ENCODE data around the gene SCN8A. TPM values are rescaled to one million over a fixed set of nuclear protein-coding genes. Genes with fewer than 3 reads are reported as not detected.
"Not testable (repeated sequence)": the region's sequence is repeated elsewhere in the genome, so short reads cannot be mapped to it uniquely, and the experiment has no call there.

SCN8A gene
- polyA plus RNA-seq (2012; ENCODE audit: missing spikeins): 0.21 TPM

DNA sequence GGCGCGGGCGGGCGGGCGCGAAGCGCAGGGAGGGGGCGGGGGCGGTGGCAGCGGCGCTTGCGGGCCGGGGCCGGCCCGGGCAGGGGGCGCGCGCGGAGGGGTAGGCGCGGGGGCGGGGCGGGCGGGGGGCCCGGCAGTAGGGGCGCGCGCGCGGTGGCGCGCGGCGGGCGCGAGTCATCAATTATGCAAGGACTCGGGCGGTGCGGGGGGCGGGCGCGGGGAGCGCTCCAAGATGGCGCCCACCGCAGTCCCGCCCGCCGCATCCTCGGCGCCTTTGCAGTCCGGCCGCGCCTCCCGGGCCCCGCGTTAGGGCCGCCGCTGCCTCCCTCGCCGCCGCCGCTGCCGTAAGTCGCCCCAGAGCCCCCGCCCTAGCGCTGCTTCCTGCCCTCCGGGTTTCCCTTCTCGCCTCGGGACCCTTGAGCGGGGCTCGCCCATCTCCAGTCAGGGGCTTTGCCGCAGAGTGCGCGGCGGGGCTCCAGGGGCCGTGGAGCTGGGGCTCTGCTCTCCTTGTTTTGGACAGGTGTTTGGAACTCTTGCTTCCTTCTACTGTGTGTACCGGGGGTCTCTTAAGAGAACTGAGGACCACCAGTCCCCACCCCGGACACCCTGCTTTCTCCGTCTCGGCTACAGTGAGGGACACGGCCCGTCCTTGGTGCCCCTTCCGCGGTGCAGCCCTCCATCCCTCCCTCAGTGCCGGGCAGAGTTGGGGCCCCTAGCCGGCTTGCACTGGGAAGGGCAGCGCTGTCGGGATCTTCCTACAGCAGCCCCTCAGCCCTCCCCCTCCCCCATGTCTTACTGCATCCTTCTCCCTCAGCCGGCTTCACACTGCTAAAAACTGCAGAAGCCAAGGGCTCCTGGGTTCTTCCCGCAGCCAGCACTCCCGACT lies at the start of gene SCN8A:
TSS of gene SCN8A (plus strand) at position 218 of the 886 bp plus-strand sequence. CDS start 71,585 bp downstream, outside the sequence.
- no peak for TF ChIP-seq TAF1 (IDR thresholded peaks at IDR 0.05; ENCODE audit: borderline replicate concordance, low read depth, low read length)
- no peak for TF ChIP-seq POLR2A (IDR thresholded peaks at IDR 0.05; ENCODE audit: low read depth, low read length)
- TF ChIP-seq POLR2AphosphoS5 (IDR thresholded peaks at IDR 0.05; ENCODE audit: low read depth, low read length): no peak
- DNase-seq (ENCODE audit: insufficient read length): peak; percentile 34
- no peak for FAIRE-seq

- TF ChIP-seq POLR2A (IDR thresholded peaks at IDR 0.05; ENCODE audit: low read depth, low read length): no peak
- FAIRE-seq (no peak), DNase-seq (ENCODE audit: insufficient read length) (no peak)
Measured at GRCh38 chr12:51546097-51546496, 44.9 kb upstream of the SCN8A start.

- DNase-seq (ENCODE audit: insufficient read length) (no peak), FAIRE-seq (no peak)
- TF ChIP-seq POLR2AphosphoS5 (IDR thresholded peaks at IDR 0.05; ENCODE audit: low read depth, low read length) (no peak), POLR2A (IDR thresholded peaks at IDR 0.05; ENCODE audit: low read depth, low read length) (no peak)
Measured at GRCh38 chr12:51547606-51548005, 43.4 kb upstream of the SCN8A start.

DNA sequence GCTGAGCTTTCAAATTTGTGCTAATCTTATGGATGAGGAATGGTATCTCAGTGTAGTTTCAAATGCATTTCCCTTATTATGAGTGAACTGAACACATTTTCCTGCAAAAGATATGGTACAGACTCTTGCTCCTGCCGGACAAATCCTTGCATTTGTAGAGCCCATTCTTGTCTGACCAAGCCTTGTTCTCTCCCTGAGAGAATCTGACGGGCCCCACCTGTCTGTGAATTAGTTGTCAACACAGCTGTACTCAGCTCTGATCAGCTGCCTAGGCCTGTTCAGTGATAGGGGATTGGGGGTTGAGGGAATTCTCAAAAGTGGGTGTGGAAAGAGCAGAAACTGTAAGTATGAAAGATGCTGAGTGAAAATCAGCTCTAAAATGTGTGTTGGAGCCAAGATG lies 42.8 kb upstream of the SCN8A start:
- TF ChIP-seq POLR2AphosphoS5 (IDR thresholded peaks at IDR 0.05; ENCODE audit: low read depth, low read length) (no peak), POLR2A (IDR thresholded peaks at IDR 0.05; ENCODE audit: low read depth, low read length) (no peak), TAF1 (IDR thresholded peaks at IDR 0.05; ENCODE audit: borderline replicate concordance, low read depth, low read length) (no peak)
- no peak for DNase-seq (ENCODE audit: insufficient read length)
- no peak for FAIRE-seq

DNA sequence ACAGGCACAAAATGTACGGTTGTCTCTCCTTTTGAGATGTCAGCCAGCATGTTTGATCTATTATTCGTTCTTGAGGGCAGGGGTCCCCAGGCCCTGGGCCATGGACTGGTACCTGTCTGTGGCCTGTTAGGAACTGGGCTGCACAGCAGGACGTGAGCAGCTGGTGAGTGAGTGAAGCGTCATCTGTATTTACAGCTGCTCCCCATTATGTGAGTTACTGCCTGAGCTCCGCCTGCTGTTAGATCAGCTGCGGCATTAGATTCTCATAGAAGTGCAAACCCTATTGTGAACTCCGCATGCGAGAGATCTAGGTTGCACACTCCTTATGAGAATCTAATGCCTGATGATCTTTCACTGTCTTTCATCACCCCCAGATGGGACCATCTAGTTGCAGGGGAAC lies 41.4 kb upstream of the SCN8A start:
- no peak for TF ChIP-seq TAF1 (IDR thresholded peaks at IDR 0.05; ENCODE audit: borderline replicate concordance, low read depth, low read length)
- no peak for TF ChIP-seq POLR2AphosphoS5 (IDR thresholded peaks at IDR 0.05; ENCODE audit: low read depth, low read length)
- no peak for TF ChIP-seq POLR2A (IDR thresholded peaks at IDR 0.05; ENCODE audit: low read depth, low read length)
- FAIRE-seq: no peak
- no peak for DNase-seq (ENCODE audit: insufficient read length)

DNA sequence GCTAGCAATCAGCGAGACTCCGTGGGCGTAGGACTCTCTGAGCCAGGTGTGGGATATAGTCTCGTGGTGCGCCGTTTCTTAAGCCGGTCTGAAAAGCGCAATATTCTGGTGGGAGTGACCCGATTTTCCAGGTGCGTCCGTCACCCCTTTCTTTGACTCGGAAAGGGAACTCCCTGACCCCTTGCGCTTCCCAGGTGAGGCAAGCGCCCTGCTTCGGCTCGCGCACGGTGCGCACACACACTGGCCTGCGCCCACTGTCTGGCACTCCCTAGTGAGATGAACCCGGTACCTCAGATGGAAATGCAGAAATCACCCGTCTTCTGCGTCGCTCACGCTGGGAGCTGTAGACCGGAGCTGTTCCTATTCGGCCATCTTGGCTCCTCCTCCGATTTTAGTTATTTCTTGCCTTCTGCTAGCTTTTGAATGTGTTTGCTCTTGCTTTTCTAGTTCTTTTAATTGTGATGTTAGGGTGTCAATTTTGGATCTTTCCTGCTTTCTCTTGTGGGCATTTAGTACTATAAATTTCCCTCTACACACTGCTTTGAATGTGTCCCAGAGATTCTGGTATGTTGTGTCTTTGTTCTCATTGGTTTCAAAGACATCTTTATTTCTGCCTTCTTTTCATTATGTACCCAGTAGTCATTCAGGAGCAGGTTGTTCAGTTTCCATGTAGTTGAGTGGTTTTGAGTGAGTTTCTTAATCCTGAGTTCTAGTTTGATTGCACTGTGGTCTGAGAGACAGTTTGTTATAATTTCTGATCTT lies 22.6 kb upstream of the SCN8A start:
- not testable (repeated sequence) for FAIRE-seq

DNA sequence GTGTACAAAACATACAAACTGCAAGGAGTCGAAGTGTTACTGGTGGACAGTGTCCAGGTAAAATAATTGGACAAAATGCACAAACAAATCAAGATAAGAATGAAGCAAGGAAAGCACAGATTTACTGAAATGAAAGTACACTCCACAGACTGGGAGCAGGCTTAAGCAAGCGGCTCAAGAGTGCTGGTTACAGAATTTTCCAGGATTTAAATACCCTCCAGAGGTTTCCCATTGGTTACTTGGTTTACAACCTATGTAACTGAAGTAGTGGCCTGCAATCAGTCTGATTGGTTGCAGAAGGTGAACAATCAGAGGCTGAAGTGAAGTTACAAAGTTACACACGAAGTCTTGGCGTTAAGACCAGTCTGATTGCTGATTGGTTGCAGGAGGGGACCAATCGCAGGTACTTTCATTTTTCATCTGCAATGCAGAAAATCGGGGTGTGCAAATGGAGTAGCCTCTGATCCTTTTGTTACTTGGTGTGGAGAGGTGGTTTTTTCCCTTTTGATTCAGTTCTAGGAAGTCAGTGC lies 11.6 kb upstream of the SCN8A start:
- no peak for FAIRE-seq
- TF ChIP-seq TAF1 (IDR thresholded peaks at IDR 0.05; ENCODE audit: borderline replicate concordance, low read depth, low read length): no peak
- no peak for TF ChIP-seq POLR2AphosphoS5 (IDR thresholded peaks at IDR 0.05; ENCODE audit: low read depth, low read length)
- no peak for TF ChIP-seq POLR2A (IDR thresholded peaks at IDR 0.05; ENCODE audit: low read depth, low read length)
- no peak for DNase-seq (ENCODE audit: insufficient read length)

More for the DNA sequence above, 22.6 kb upstream of the SCN8A start:
- DNase-seq (ENCODE audit: insufficient read length): not testable (repeated sequence)

DNA sequence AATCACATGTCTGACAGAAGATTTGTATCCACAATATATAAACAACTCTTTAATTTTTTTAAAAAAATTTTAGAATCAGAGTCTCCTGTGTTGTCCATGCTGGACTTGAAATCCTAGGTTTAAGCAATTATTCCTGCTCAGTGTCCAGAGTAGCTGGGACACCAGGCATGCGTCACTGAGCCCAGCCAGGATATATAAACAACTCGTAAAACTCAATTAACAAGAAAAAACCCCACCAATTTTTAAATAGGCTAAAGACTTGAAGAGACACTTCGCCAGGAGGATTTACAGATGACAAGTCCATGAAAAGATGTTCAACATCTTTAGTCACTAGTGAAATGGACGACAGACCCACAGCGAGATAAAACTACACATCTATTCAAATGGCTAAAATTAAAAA lies 2.0 kb upstream of the SCN8A start:
- no peak for DNase-seq (ENCODE audit: insufficient read length)
- no peak for FAIRE-seq
- no peak for TF ChIP-seq TAF1 (IDR thresholded peaks at IDR 0.05; ENCODE audit: borderline replicate concordance, low read depth, low read length)
- TF ChIP-seq POLR2AphosphoS5 (IDR thresholded peaks at IDR 0.05; ENCODE audit: low read depth, low read length): no peak
- TF ChIP-seq POLR2A (IDR thresholded peaks at IDR 0.05; ENCODE audit: low read depth, low read length): no peak

- no peak for TF ChIP-seq TAF1 (IDR thresholded peaks at IDR 0.05; ENCODE audit: borderline replicate concordance, low read depth, low read length)
- no peak for TF ChIP-seq POLR2AphosphoS5 (IDR thresholded peaks at IDR 0.05; ENCODE audit: low read depth, low read length)
- no peak for TF ChIP-seq POLR2A (IDR thresholded peaks at IDR 0.05; ENCODE audit: low read depth, low read length)
- FAIRE-seq (no peak), DNase-seq (ENCODE audit: insufficient read length) (no peak)
Measured at GRCh38 chr12:51589557-51590176, 1.4 kb upstream of the SCN8A start.

DNA sequence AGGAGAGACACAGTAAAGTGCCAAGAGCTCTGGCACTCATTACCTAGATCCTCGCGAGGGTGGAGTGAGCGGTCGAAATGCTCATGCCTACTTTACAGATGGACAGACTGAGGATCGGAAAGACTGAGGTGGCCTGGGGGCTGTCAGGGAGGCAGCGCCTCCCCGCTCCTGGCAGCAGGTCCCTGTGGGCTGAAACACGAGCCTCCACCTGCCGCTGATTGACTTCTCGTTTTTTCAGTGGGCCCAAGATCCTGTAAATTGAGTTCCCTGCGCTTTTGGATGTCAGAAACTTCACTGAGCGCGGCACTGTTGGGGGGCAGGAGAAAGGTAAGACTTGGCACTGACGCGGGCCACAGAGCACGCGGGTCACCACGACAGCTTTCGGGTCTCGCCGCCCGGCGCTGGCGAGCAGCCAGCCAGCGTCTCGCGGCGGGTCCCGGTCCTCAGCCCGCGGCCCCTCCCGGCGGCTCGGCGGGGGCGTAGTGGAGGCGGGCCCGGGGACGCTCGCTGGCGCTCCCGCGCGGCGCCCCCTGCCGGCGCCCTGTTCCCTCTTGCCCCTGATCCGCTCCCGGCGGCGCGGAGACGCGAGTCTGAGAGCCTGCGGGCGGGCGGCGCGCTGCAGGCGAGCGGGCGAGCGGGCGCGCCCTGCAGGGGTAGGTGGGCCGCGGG lies 552 bp upstream of the SCN8A start:
- no peak for TF ChIP-seq TAF1 (IDR thresholded peaks at IDR 0.05; ENCODE audit: borderline replicate concordance, low read depth, low read length)
- no peak for TF ChIP-seq POLR2A (IDR thresholded peaks at IDR 0.05; ENCODE audit: low read depth, low read length)
- no peak for TF ChIP-seq POLR2AphosphoS5 (IDR thresholded peaks at IDR 0.05; ENCODE audit: low read depth, low read length)
- peak; percentile 54 for FAIRE-seq
- DNase-seq (ENCODE audit: insufficient read length): peak; percentile 75

- FAIRE-seq: no peak
- TF ChIP-seq POLR2AphosphoS5 (IDR thresholded peaks at IDR 0.05; ENCODE audit: low read depth, low read length): no peak
- no peak for TF ChIP-seq POLR2A (IDR thresholded peaks at IDR 0.05; ENCODE audit: low read depth, low read length)
- no peak for TF ChIP-seq TAF1 (IDR thresholded peaks at IDR 0.05; ENCODE audit: borderline replicate concordance, low read depth, low read length)
- DNase-seq (ENCODE audit: insufficient read length): no peak
Measured at GRCh38 chr12:51592034-51592705, 1.1 kb downstream of the SCN8A start.
